ES-I3 (cell line): ENCODE results near the gene FADS3.

ENCODE experiments used
- H3K36me3 ChIP-seq: 2 replicates; pipeline ENCODE4 v1.6.1; 2013; ENCODE audit warnings: mild to moderate bottlenecking, low read length, control low read depth, moderate library complexity; ENCODE audit not compliant: insufficient read depth
- H3K4me1 ChIP-seq: 2 replicates; pipeline ENCODE4 v1.6.1; 2013; ENCODE audit warnings: mild to moderate bottlenecking, control low read depth, low read length; ENCODE audit not compliant: insufficient read depth
- H3K9ac ChIP-seq: 2 replicates; pipeline ENCODE4 v1.6.1; 2013; ENCODE audit warnings: low read depth, mild to moderate bottlenecking, low read length, moderate library complexity
- H3K9me3 ChIP-seq: 2 replicates; pipeline ENCODE4 v1.6.1; 2013; ENCODE audit warnings: mild to moderate bottlenecking, low read length, moderate library complexity; ENCODE audit not compliant: control insufficient read depth, insufficient read depth

The FADS3 gene

GRCh38 chr11:61855939-61856680 is 35.2 kb downstream of the FADS3 start:
- Histone ChIP-seq H3K36me3 (peaks cover 17% of the 10 kb centered on the region), H3K9me3 (no peaks in the 10 kb centered on the region), H3K9ac (no peak overlapping the region), H3K4me1 (no peaks in the 10 kb centered on the region)

- H3K9ac ChIP-seq, result no peak overlapping the region
- H3K9me3 ChIP-seq, result no peaks in the 10 kb centered on the region
- no peaks in the 10 kb centered on the region for H3K4me1 ChIP-seq
- peaks cover 21% of the 10 kb centered on the region for H3K36me3 ChIP-seq
Measured at GRCh38 chr11:61854966-61855714, 36.2 kb downstream of the FADS3 start.

DNA sequence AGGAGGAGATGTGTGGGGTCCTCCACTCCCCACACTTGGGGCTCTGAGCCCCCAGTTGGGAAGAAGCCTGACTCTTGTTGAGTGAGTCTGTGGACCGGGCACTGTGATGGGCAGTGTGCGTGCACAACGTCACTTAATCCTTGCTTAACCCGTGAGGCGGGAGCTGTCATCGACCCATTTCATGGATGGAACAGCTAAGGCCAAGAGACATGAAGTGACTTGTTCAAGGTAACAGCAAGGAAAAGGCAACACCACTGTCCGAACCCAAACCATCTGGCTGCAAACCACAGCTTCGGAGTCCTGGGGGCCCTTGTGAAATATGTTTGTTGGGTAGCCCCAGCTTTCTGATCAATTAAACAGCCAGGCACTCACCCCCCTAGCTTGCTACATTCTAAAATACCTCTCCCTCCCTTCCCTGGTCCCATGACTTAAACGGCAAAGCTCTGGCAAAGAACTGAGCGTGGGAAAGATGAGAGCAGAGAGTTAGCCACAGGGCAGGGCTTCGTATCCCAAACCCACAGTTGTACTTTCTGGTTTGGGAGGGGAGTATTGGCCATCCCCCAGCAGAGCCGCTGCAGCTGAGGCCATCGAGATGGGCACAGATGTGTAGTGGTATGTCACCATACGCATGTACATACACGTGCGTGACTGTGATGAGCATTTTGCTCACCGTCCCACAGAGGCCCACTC is 37.0 kb downstream of the FADS3 start:
- no peaks in the 10 kb centered on the region for H3K4me1 ChIP-seq
- peaks cover 21% of the 10 kb centered on the region for H3K36me3 ChIP-seq
- no peak overlapping the region for H3K9ac ChIP-seq
- no peaks in the 10 kb centered on the region for H3K9me3 ChIP-seq

DNA sequence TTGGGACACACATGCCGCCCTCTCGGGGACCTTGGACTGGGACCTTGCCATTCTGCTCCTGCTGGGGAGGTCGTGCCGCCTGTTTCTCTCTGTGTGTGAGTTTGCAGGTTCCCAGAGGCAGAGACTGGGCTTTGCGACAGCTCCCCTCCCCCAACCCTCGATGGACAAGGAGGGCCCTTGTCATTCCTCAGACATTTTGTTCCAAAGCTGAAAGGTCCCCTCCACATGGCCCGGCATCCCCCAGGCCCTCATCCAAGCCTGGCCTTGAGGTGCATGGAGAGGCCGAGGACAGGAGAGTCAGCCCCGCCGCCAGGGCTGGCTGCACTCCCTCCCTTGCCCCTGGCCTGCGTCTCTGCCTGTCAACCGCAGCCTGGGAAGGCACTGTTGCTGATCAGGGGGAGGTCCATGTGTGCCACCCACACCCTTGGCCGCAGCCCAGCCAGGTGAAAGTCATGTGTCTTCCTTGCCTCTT is 37.6 kb downstream of the FADS3 start:
- H3K9me3 ChIP-seq, result no peaks in the 10 kb centered on the region
- H3K36me3 ChIP-seq, result peaks cover 27% of the 10 kb centered on the region
- no peaks in the 10 kb centered on the region for H3K4me1 ChIP-seq
- no peak overlapping the region for H3K9ac ChIP-seq

DNA sequence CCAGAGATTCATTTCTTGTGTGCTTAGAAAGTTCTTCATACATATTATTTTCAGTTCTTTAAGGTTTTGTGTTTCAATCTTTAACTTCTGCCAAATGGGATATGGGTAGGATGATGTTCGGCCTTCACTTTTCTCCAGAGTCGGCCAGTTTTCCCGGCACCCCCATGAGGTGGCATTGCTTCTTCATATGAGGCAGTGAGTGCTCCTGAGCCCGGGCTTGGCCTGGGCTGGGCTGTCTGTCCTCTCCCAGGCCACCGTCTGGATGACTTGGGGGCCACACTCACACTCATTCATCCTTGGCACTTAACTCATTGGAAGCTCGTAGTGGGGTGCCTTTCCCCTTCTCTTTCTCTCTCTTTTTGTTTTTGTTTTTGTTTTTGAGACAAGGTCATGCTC is 39.4 kb downstream of the FADS3 start:
- H3K36me3 ChIP-seq, result peaks cover 38% of the 10 kb centered on the region
- no peaks in the 10 kb centered on the region for H3K9me3 ChIP-seq
- no peak overlapping the region for H3K9ac ChIP-seq

GRCh38 chr11:61851113-61851899 is 40.0 kb downstream of the FADS3 start:
- no peaks in the 10 kb centered on the region for H3K4me1 ChIP-seq
- peaks cover 42% of the 10 kb centered on the region; the same call in 1 of the 2 replicates for H3K36me3 ChIP-seq
- H3K9ac ChIP-seq, result no peak overlapping the region
- no peaks in the 10 kb centered on the region for H3K9me3 ChIP-seq

More for the DNA sequence above, 39.4 kb downstream of the FADS3 start:
- no peaks in the 10 kb centered on the region for H3K4me1 ChIP-seq

GRCh38 chr11:61850687-61851086 is 40.7 kb downstream of the FADS3 start:
- peaks cover 39% of the 10 kb centered on the region; the same call in 1 of the 2 replicates for H3K36me3 ChIP-seq
- H3K9ac ChIP-seq, result no peak overlapping the region
- no peaks in the 10 kb centered on the region for H3K9me3 ChIP-seq
- H3K4me1 ChIP-seq, result no peaks in the 10 kb centered on the region

DNA sequence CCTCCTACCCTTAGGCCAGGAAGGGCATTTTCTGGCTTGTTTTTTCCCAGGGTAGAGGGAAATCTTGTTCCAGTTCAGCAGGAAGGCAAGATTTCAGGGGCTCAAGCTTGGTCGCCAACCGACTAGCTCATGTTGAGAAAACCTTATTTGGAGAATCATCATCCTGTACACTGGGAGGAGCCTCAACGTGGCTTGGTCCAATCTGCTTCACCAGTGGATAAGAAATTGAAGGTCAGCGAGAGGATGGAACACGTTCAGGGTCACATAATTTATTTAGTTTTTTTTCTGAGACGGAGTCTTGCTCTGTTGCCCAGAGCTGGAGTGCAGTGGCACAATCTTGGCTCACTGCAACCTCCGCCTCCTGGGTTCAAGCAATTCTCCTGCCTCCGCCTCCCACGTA is 42.7 kb downstream of the FADS3 start:
- no peaks in the 10 kb centered on the region for H3K9me3 ChIP-seq
- H3K36me3 ChIP-seq, result peaks cover 32% of the 10 kb centered on the region; the same call in 1 of the 2 replicates
- no peak overlapping the region for H3K9ac ChIP-seq
- no peaks in the 10 kb centered on the region for H3K4me1 ChIP-seq

- Histone ChIP-seq H3K9ac (no peak overlapping the region), H3K36me3 (peaks cover 32% of the 10 kb centered on the region; the same call in 1 of the 2 replicates), H3K9me3 (no peaks in the 10 kb centered on the region), H3K4me1 (no peaks in the 10 kb centered on the region)
Measured at GRCh38 chr11:61847914-61848581, 43.3 kb downstream of the FADS3 start.

DNA sequence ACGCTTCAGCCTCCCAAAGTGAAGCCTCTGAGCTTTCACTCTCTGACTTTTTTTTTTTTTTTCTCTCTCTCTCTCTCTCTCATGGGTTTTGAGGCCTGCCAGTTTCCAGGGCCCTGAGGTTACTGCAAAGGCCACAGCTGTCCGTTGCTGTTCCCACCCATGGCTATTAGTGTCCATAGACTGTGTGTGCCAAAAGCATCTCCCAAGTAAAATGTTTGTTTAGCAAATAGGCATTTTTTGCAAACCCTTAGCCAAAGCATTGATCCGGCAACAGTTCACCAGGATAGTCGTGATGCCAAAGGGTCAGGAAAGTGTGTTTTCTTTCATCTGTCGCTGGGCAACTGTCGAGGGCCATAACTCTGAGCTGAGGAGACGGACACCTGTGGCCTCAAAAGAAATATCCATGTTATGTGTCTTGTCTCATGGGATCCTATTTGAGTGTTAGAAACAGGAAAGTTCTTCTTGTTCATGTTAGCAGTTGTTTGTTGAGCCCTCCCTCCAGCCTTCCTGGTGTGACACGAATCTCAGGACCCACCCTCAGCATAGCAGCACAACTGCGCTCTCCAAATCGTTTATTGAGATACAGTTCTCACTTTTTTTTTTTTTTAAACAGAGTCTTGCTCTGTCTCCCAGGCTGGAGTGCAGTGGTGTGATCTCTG is 44.9 kb downstream of the FADS3 start:
- no peaks in the 10 kb centered on the region for H3K9me3 ChIP-seq
- H3K9ac ChIP-seq, result no peak overlapping the region
- peaks cover 32% of the 10 kb centered on the region; the same call in 1 of the 2 replicates for H3K36me3 ChIP-seq
- no peaks in the 10 kb centered on the region for H3K4me1 ChIP-seq

- H3K36me3 ChIP-seq, result peaks cover 33% of the 10 kb centered on the region
- no peaks in the 10 kb centered on the region for H3K9me3 ChIP-seq
- H3K9ac ChIP-seq, result no peak overlapping the region
- no peaks in the 10 kb centered on the region for H3K4me1 ChIP-seq
Measured at GRCh38 chr11:61844909-61845565, 46.3 kb downstream of the FADS3 start.

- no peaks in the 10 kb centered on the region for H3K9me3 ChIP-seq
- H3K9ac ChIP-seq, result no peak overlapping the region
- no peaks in the 10 kb centered on the region for H3K4me1 ChIP-seq
- H3K36me3 ChIP-seq, result peaks cover 20% of the 10 kb centered on the region
Measured at GRCh38 chr11:61842528-61842820, 48.9 kb downstream of the FADS3 start.
